NCI-H69 (cell line): Measurements from ENCODE around the gene MAN2A2.
"Not testable (repeated sequence)": the region's sequence is repeated elsewhere in the genome, so short reads cannot be mapped to it uniquely, and the experiment has no call there.

Experiments
- DNase-seq: peaks from one replicate; lab custom pipeline; 2025; lab: John Stamatoyannopoulos, UW

The MAN2A2 gene

DNA sequence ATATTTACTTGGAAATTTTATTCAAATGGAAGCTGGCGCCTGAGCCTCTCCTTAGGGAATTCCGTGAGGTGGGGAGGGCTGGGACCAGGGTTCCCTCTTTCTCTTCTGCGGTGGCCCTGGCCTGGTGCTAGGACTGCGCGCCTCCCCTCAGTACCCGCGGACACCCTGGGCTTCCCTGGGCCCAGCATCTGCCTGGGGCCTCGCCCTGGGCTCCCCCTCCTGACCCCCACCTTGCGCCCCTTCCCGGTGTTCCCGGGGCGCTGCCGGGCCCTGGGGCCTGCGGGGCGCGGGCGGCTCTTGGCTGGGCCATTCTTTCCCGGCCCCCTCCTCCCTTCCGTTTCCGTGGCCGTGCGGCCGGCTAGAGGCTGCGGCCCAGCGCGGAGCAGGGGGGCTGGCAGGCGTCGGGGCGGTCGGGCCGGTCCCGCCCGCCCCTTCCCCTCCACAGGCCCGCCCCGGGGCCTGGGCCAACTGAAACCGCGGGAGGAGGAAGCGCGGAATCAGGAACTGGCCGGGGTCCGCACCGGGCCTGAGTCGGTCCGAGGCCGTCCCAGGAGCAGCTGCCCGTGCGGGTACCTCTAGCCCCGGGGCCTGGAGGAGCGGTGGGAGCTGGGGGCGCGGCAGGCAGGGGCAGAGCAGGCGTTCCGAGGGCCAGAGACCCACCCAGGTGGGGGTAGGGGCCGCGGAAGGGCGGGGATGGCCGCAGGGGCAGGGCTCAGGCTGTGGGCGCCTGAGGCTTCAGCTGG, 19.0 kb upstream of the MAN2A2 start, which contains the start of gene FES:
Gene FES, plus strand, starts transcription at position 529 of the 743 bp plus-strand sequence. CDS start 542 bp downstream, outside the sequence.
- no peak for DNase-seq

DNA sequence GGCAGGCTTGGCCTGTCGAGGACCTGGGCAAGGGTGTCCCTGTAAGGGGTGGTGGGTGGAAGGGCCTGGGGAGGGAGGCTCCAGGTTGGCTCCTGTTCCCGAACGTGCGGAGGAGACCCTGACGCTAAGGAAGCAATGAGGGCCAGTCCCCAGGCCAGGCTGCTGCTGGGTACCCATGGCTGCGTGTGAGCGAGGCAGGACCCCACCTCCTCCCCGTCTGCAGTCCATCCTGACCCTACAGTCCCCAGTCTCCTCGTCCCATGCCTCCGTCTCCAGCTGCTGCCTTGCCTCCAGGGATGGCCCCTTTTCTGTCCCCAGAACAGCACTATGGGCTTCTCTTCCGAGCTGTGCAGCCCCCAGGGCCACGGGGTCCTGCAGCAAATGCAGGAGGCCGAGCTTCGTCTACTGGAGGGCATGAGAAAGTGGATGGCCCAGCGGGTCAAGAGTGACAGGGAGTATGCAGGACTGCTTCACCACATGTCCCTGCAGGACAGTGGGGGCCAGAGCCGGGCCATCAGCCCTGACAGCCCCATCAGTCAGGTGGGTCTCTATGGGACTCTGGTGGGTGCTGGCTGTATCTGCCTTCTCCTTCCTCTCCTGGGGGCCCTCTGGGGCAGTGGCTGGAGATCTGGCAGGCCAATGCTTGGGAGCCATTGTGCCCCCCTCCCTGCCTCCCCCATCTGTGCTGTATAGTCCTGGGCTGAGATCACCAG, 18.2 kb upstream of the MAN2A2 start:
- no peak for DNase-seq

- DNase-seq = peak; percentile 58
Observed at GRCh38 chr15:90885432-90886290, 17.4 kb upstream of the MAN2A2 start.

- DNase-seq = no peak
Observed at GRCh38 chr15:90886291-90886614, 16.8 kb upstream of the MAN2A2 start.

GRCh38 chr15:90887037-90887481, 16.0 kb upstream of the MAN2A2 start:
- DNase-seq = no peak

GRCh38 chr15:90889313-90889730, 13.8 kb upstream of the MAN2A2 start:
- DNase-seq = no peak

GRCh38 chr15:90889736-90890456, 13.2 kb upstream of the MAN2A2 start:
- DNase-seq = no peak

DNA sequence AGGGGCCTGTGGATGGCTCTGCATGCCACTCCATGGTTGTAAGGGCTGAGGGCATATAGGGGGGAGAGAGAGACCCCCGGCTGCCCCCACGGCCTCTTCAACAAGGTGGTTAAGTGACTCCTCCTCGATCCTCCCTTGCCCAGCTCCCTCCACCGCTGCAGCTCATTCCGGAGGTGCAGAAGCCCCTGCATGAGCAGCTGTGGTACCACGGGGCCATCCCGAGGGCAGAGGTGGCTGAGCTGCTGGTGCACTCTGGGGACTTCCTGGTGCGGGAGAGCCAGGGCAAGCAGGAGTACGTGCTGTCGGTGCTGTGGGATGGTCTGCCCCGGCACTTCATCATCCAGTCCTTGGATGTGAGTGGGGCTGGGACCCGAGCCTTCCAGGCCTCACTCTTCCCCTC, 12.3 kb upstream of the MAN2A2 start:
- DNase-seq = no peak

- DNase-seq = no peak
Observed at GRCh38 chr15:90891346-90891949, 11.7 kb upstream of the MAN2A2 start.

DNA sequence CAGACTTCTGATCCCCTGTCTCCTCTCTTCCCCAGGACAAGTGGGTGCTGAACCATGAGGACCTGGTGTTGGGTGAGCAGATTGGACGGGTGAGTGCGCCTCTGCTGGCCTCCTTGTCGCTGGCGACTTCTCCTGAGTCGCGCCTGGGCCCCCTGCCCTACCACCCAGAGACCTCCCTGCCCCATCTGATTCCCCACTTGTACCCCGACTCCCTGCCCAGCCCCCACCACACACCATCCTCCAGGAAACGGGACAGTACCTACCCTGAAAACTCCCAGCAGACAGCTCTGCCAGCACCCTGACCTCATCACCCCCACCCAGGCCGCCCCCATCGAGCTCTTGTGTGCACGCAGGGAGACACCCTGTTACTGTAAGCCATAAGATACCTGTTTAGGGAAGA, 11.1 kb upstream of the MAN2A2 start:
- DNase-seq = no peak

- no peak for DNase-seq
Observed at GRCh38 chr15:90892498-90893174, 10.5 kb upstream of the MAN2A2 start.

- DNase-seq = peak; percentile 18
Observed at GRCh38 chr15:90893175-90894090, 9.7 kb upstream of the MAN2A2 start.

- DNase-seq = peak; percentile 62
Observed at GRCh38 chr15:90895571-90896117, 7.5 kb upstream of the MAN2A2 start.

DNA sequence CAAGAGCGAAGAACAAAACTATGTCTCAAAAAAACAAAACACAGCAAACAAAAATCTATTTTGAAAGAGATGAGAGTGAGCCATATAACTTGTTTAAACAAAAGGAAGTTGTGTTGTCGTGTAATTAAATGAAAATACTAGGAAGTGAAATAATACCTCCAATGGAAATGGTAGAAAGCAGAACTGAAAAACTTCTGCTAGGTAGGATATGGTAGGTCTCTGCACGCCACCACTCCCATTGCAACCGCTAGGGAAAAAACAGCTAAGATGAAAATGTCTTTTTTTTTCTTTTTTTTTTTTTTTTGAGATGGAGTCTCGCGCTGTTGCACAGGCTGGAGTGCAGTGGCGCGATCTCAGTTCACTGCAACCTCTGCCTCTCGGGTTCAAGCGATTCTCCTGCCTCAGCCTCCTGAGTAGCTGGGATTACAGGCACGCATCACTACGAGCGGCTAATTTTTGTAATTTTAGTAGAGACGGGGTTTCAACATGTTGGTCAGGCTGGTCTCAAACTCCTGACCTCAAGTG, 5.9 kb upstream of the MAN2A2 start:
- not testable (repeated sequence) for DNase-seq

- no peak for DNase-seq
Observed at GRCh38 chr15:90901175-90902039, 1.7 kb upstream of the MAN2A2 start.

- DNase-seq = peak; percentile 80
Observed at GRCh38 chr15:90902040-90902839, 862 bp upstream of the MAN2A2 start.
